PC-9 (cell line): ENCODE measurements around the gene RRM2.

ENCODE experiments used
- CTCF ChIP-seq: fragments of 200-600 bp; sonication (generic); conservative IDR thresholded peaks from 2 replicates; pipeline ENCODE4 v1.6.1; 2017; ENCODE audit warnings: mixed run types, antibody characterized with exemption, mild to moderate bottlenecking, moderate library complexity
- EZH2 ChIP-seq: fragments of 200-600 bp; sonication (generic); IDR thresholded peaks from 2 replicates; pipeline ENCODE4 v1.8.0; 2017; ENCODE audit warnings: antibody characterized with exemption, low read depth

- TF ChIP-seq CTCF: no peak
- no peak for TF ChIP-seq EZH2
Measured at GRCh38 chr2:10075101-10075500, 47.4 kb upstream of the RRM2 start.
